DMS53 (cell line): ENCODE results near the gene RB1.
"Not testable (repeated sequence)": the region's sequence is repeated elsewhere in the genome, so short reads cannot be mapped to it uniquely, and the experiment has no call there.

Experiments
- DNase-seq: peaks from one replicate; lab custom pipeline; 2025; lab: John Stamatoyannopoulos, UW

The RB1 gene

GRCh38 chr13:48349525-48349924 is 46.0 kb downstream of the RB1 start:
- no peak for DNase-seq

GRCh38 chr13:48353590-48353989 is 50.0 kb downstream of the RB1 start:
- no peak for DNase-seq

GRCh38 chr13:48355524-48355923 is 52.0 kb downstream of the RB1 start:
- not testable (repeated sequence) for DNase-seq

DNA sequence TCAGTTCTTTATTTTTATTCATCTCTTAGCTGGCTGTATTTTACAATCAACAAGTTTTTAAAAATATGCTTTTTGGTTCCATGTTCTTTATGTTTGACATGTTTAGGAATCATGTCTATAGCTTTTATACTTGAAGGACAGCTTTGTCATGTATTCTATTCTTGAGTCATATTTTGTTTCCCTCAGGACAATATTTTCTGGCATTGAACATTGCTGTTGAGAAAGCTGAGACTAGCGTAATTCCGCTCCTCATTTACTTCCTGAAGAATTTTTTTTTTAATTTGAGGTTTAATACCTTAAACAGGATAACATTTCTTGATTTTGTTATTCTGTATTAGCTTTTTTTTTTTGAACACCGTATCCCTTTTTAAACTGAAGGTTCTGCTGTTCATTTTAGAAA is 53.2 kb downstream of the RB1 start:
- DNase-seq, result no peak

DNA sequence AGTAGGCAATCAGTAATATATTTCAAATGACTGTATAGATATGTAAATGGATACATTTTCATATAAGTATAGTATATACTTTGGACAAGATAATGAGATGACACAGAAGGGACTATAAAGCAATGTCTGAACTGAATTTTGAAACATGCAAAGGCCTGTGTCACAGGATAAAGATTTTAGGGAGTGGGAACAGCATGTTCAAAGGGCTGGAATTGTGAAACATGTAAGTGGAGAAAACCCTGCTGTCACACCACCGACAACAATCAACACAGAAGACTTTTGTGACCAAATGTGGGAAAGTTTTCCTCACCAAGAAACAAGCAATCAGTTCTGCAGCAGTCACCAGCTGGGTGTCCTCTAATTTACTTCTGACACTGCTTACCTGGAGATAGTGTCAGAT is 66.4 kb downstream of the RB1 start:
- DNase-seq, result no peak

DNA sequence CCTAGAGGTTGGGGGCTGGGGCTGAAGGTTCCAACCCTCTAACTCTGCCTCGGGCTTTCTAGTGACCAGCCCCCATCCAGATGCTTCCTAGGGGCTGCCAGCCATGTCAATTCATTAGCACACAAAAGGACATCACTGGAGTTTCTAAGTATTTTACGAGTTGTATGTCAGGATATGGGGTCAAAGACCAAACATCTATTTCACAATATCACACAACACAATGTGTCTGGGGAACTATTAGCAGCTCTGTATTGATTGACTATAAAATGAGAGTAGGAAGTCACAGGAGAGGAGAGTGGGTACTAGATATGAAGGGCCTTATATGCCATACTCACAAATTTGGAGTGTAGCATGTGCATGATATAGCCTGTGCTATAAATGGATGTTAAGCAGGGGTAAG is 67.3 kb downstream of the RB1 start:
- DNase-seq, result no peak

DNA sequence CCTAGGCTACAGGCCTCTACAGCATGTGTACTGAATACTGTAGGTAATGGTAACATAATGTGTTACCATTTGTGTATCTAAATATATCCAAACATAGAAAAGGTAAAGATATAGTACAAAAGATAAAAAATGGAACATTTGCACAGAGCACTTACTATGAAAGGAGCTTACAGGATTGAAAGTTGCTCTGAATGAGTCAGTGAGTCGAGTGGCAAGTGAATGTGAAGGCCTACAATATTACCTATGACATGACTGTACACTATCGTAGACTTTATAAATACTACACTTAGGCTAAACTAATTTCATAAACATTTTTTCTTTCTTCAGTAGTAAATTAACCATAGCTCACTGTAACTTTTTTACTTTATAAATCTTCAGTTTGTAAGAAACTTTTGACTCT is 74.3 kb downstream of the RB1 start:
- DNase-seq, result no peak

DNA sequence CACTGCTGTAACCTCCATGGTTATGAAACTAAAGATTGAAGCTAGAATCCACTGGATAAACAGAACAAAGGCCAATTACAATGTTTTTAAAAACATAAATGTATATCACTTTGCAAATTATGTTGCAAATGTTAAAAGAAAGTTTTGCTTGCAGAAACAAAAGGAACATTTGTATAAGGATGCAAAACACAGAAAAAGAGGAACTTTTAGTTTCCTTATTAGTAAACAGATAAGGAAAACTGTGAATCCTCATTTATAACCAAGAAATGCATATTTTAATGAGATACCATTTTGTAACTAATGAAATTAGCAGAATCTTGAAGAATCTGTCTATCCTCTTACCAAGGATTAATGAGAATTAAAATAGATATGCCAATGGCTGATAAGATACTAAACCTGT is 77.0 kb downstream of the RB1 start:
- DNase-seq, result no peak

- no peak for DNase-seq
Observed at GRCh38 chr13:48383384-48383783, 79.8 kb downstream of the RB1 start.

DNA sequence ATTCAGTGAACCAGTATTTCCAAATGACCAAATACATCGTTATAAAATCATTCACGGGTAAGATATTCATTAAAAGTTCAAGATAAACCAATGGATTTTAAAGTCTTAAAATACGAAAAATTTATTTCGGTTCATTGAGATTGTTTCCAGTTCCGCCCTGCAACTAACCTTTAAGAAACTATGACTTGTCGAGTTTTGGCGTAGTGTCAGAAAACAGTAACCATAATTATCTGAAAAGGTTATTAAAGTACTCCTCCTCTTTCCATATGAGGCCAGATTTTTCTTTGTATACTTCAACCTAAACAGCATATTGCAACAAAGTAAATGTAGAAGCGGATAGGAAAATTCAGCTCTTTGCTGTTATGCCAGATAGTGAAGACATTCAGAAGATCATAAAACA is 83.3 kb downstream of the RB1 start:
- DNase-seq, result no peak

DNA sequence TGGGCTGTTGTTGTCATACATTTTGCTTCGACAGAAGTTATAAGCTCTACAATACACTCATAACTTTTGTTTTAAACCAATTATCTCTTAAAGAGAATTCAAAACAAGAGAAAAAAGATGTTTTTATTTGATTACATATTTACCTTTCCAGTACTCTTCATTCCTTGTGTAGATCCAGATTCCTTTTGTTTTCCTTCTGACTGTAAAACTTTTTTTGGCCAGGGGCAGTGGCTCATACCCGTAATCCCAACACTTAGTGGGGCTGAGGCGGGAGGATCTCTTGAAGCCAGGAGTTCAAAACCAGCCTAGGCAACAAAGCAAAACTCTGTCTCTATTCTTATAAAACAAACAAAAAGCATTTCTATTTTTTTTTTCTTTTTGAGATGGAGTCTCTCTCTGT is 87.7 kb downstream of the RB1 start:
- no peak for DNase-seq

DNA sequence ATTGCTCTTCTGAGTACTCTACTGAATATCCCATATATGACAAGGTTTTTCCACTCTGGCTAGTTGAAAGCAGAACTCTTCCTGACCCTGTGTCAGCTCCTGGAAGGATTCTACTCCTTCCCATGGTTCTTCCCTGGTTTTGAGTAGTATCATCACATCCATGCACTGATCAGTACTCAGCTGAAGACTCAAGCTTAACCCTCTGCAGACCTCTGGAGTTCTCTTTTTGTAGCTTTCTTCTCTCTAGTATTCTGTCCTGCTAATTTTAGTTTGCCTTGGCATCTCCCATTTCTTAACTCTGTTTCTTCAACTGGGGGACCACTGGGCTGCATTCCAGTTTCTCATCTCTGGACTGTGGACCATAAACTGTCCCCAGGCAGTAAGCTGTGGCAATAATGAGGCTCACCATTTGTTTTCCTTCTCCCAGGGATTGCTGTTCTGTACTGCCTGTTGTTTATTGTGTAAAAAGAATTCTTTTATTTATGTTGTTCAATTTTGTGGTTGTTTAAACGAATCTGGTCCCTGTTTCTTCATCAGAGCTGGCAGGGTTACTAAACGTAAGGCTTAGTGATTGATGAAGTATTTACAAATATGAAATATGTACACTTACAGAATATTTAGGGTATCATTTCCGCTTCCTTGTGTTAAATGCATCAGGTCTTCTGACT is 89.6 kb downstream of the RB1 start:
- DNase-seq, result no peak

DNA sequence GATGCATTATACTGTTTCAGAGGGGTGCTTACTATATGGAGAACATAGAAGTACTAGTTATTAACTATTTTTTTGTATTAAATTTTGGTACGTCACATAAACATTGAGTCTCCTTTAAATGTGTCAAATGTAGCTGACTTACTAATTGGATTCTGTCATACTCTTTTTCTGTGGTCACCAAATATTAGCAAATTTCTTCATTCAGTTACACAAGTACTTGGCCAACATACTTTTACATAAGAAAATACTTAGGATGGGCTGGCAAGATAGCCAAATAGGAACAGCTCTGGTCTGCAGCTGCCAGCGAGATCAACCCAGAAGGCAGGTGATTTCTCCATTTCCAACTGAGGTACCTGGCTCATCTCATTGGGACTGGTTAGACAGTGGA is 90.1 kb downstream of the RB1 start:
- no peak for DNase-seq

GRCh38 chr13:48397744-48398143 is 94.2 kb downstream of the RB1 start:
- no peak for DNase-seq

DNA sequence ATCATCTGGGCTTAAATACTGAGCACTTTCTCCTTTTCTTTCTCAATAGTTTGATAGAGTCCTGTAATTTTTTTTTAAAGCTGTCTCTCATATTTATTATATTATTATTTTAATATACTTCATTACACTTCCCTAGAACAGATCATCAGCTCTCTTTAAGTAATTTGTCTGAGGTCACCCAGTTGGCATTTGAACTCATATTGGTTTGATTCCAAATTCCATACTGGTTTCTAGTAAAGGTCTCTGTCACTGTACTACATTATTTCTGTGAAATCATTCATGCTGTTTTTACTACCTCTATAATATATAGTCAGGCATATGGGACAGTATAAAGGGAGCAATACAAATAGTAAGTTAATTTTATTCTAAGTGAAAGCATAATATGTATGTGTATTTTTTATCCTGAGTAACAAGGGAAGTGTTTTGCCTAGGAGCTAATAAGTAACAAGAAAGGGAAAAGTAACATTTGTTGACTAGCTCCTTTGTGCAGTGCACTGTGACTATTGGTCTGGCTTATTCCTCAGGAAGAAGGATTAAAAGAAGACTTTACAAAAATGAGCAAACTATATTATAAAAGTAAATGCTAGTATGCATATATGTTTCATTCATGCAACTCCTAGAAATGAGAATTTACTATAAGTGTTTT is 95.0 kb downstream of the RB1 start:
- DNase-seq, result no peak

- no peak for DNase-seq
Observed at GRCh38 chr13:48400090-48400694, 96.6 kb downstream of the RB1 start.

DNA sequence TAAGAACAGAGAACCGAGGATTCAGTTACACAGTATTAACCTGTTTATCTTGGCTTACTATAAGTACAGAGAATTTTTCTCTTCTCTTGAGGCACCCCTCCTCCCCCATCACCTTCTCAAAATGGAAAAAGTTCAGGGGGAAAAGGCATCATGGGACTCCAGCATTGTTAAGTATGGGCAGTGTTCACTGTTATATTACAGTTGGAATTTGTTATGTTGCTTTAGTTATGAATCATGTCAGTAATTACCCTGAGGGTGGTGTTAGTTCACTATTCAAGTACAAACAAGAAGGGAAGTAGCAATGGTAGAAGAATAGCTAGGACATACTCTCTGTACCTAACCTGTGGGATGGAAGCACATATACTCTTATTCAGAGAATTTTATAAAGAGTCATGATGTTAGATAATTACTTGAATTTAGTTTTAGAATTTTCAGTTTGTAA is 97.3 kb downstream of the RB1 start:
- DNase-seq, result no peak

DNA sequence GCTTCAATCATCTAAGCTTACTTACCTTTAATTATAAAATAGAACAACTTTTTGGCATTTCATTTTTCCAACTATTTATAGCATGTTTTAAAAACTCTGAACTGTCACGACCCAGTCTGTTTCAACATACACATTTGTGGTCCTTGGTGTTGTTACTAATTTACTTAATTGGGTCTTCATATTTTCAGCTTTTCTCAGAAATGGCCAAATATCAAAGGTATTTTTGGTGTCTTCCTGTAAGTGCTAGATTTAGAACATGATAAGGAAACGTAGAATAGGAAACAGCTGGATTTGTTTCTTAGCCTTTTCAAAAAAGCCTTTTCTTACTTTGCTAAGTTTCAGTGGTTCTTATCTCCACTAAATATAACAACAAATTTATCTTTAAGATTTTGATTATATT is 97.9 kb downstream of the RB1 start:
- DNase-seq, result no peak

DNA sequence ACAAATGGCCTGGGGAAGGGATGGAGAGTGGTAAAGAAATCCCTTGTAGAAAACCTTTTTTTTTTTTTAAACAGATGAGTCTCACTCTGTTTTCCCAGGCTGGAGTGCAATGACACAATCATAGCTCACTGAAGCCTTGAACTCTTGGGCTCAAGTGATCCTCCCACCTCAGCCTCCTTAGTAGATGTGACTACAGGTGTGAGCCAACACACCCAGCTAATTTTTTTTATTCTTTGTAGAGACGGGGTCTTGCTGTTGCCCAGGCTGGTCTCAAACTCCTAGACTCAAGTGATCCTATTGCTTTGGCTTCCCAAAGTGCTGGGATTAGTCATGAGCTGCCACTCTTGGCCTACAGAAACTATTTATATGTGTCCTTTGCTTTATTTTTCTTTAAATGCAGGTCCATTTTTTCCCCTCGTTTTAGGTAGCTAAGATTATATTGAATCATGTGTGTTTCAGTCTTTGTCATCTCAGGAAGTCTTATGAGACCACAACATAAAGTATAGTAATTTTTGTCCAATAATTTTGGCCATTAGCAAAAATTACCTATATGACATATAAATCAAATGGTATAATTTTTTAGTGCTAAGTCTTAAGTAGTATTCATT is 98.9 kb downstream of the RB1 start:
- no peak for DNase-seq

DNA sequence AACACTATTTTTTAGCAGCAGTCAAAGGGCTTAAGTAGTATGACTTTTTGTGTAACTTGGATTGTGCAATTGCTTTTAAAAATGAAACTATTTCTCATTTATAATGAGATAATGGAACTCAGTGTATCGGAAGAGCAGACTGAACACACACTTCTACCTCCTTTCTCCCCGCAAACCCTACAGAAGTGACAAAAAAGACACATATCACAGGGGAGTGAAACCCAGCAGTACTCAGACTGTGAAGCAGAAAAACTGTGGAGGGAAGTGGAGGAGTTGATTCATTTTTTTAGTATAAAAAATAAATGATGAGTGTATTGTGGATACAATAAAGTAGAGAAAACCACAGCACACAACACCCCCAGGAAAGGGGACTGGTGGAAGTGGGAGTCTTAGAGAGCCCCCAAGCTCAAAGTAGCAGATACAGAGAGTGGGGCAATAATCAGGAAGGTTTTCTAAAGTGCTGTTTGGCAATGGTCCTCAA is 99.6 kb downstream of the RB1 start:
- DNase-seq, result no peak

DNA sequence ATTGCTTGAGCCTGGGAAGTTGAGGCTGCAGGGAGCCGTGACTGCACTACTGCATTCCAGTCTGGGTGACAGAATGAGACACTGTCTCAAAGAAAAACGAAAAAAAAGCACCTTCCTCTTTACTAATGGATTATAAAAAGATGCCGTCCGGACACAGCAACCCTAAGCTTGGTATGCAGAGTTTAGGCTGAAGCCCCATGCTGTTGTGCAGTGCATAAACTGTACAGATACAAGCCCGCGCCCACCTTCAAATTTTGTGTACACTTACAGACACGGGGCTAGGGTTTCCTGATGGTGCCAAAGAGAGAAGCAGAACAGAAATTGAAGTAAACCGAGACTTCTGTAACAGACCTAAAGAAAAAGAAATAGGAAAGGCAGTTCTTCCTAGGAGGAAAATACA is 100.4 kb downstream of the RB1 start:
- no peak for DNase-seq

GRCh38 chr13:48404952-48405351 is 101.4 kb downstream of the RB1 start:
- DNase-seq, result no peak

DNA sequence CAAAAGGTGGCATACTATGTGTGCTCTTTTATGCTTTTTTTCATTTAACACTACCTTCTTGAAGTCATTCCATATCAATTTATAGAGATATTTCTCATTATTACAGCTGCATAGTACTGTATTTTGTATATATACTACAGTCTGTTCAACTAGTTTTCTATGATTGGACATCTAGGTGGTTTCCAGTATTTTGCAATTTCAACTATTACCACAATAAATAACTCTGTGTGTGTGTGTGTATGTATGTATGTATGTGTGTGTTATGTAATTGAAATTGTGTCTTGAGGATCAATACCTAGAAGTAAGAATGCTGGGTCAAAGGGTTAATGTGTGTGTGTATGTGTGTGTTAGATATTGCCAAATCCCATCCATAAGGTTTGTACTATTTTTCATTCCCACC is 102.3 kb downstream of the RB1 start:
- DNase-seq, result no peak
